Activated T-helper 1 cell treated with anti-CD3 and anti-CD28 coated beads, Interleukin-2, amount 50 U/mL, for 16 hours (primary cell): ENCODE data around the gene RNF146.
A peak's percentile ranks its signal among the peaks of the same experiment; 100 is the strongest.
"Not testable (repeated sequence)": the region's sequence is repeated elsewhere in the genome, so short reads cannot be mapped to it uniquely, and the experiment has no call there.

Source experiments
- DNase-seq, 2 donors: peaks; one replicate each; pipeline ENCODE4 v3.0.0-alpha.2; 2020; ENCODE audit warnings: low read depth in 1 of 2, low spot score in 1 of 2

Gene RNF146, protein sequence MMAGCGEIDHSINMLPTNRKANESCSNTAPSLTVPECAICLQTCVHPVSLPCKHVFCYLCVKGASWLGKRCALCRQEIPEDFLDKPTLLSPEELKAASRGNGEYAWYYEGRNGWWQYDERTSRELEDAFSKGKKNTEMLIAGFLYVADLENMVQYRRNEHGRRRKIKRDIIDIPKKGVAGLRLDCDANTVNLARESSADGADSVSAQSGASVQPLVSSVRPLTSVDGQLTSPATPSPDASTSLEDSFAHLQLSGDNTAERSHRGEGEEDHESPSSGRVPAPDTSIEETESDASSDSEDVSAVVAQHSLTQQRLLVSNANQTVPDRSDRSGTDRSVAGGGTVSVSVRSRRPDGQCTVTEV

DNA sequence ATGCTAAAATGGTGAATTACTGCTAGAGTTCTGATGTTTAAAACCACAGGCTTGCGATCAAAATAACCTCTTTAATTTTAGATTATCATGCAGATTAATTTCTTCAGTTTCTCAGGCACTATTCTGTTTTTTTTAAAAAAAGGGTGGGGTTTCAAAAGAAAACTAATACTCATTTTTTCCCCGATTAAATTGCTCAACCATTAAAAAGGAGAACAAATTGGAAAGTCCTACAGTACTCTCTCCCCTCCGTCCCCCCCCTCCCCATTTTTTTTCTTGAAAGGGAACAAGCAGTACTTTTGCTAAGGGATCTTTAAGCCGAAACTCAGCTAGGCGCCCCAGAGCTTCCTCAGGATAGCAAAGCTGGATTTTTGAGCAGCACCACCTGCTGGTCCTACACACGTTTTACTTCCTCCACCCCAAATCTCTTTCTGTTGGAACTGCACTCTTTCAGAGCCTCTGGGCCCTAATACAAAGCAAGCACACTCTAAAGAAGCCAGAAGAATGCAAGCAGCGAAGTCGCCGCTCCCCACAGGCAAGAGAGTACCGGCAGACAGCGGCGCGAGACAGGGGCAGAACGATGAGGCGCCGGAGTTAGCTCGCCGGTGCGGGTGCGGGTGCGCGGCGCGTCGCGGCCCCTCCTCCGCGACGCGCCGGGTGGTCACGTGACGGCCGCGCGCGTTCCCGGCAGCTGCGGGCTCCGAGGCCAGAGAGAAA, at the start of gene RNF146:
Gene RNF146, plus strand, starts transcription at position 687 of the 714 bp plus-strand sequence. CDS start 13,475 bp downstream, outside the sequence.
- DNase-seq, result peak; percentile 46 to 64

DNA sequence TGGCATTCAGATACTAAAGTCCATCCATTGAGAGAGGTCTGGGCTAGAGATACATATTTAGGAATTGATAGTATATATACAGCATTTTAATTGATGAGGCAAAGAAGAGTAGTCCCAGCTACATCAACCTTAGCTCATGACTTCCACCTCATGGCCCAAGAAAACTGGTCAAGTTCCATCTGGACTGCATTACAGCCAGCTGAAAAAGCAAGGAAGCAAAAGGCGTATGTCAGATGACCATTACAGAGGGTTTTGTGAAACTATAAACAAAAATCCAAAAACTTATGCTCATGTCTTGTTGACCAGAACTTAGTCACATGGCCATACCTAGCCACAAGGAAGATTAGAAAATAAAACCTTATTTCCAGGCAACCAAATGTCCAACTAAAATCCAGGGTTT, 46.8 kb upstream of the RNF146 start:
- DNase-seq, result no peak

DNA sequence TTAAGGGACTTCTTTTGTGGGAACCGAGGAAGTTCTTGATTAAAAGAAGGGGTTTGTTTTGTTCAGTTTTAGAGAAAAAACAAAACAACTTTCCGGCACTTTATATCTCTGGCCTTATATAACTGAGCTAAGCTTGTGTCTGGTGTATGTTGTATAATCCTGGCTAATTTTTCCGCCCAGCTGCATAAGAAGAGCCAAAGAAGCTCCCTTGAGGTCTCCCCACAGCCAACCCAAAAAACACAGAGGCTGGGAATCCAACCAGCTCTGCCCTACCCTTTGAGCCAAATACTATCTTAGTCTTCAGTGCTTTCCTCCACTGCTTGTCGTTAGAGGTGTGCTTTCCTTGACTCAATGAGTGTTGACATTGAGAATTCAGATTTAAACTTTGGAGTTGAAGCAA, 45.5 kb upstream of the RNF146 start:
- no peak for DNase-seq

DNA sequence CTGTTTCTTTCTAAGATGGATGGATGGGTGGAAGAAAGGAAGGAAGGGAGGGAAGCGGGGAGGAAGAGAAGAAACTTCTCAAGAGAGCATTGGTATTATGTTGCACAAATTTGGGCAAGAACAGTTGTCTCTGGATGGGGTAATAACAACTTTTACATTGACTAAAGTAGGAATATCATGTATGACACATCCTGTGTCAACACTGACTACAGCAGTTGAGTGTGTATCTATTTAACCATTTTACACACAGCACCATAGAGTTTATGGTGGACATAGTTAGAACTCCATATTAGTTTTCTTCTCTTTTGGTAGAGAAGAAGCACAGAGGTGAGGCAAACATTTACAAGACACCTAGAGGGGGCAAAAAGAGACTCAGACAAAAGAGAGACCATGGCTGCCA, 44.2 kb upstream of the RNF146 start:
- DNase-seq, result no peak

DNA sequence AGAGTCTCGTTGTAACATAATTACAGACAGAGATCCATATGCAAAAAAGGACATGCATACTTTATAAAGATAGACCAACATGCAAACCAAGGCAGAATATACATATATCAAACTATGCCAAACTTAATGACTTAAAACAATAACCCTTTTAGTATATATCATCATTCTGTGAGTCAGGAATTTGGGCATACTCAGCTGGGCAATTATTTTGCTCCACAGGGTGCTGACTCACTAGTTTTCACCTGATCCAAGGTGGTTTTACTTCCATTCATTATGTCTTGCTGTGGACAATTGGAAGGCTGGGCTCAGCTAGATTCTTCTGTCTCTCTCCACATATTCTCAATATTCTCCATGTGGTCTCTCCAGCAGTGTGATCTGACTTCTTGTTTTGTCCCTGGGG, 41.2 kb upstream of the RNF146 start:
- no peak for DNase-seq

DNA sequence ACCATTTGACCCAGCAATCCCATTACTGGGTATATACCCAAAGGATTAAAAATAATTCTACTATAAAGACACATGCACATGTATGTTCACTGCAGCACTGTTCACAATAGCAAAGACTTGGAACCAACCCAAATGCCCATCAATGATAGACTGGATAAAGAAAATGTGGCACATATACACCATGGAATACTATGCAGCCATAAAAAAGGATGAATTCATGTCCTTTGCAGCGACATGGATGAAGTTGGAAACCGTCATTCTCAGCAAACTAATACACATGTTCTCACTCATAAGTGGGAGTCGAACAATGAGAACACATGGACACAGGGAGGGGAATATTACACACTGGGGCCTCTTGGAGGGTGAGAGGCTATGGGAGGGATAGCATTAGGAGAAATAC, 32.8 kb upstream of the RNF146 start:
- DNase-seq, result not testable (repeated sequence)

DNA sequence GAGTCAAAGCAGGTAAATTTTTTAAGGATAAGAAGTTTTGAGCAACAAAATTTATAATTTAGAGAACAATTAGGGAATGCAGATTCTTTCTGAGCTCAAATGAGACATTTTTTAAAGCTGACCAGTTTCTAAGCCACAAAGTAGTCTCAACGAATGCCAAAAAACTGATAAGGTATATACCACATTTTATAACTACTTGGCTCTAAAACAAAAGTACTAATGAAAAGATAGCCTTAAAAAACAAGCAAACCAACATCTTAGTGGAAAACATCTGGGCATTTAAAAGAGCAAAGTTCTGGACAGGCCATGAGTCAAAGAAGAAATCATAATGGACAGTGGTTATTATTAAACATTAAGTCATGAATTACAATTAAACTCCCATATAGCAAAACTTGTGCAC, 23.2 kb upstream of the RNF146 start:
- DNase-seq, result no peak

DNA sequence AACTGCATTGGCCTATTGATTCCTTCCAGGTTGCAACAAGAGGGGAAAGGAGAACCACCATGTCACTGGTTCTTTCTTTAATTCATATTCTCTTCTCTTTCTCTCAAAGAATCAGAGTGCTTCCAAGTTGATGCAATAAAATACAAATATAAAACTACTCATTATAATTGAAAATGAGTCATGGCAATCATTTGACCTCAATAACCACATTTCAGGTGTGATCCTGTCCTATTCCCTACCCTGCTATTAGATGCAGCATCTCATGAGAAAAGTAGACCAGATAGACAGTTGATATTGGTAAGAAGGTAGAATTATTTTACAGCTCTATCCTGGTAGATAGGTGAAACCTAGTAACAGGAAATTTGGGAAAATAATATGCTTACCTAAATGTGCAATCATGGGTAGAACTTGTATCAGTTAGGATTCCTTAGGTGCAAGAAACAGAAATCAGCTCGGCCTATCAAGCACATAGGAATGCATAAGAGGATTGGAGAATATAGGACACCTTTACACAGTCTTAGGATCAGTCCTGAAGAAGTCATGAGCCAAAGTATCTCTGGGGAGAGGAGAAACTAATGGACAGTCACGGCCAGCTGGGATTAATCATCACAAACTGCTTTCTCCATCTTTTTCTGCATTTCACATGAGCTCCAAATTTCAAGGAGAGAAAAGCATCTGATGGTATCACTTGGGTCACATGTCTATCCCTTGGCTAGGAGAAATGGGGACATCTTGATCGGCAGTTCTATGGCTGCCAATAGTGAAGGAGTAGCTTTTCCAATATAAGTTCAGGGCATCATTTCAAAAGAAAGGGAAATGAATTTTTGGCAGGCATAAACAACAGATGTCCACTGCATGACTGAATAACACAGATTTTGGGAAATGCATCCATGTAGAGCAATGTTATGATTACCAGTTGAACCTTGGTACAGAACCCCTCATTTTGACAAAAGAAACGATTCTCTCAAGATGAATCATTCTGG, 19.3 kb upstream of the RNF146 start:
- DNase-seq, result no peak

DNA sequence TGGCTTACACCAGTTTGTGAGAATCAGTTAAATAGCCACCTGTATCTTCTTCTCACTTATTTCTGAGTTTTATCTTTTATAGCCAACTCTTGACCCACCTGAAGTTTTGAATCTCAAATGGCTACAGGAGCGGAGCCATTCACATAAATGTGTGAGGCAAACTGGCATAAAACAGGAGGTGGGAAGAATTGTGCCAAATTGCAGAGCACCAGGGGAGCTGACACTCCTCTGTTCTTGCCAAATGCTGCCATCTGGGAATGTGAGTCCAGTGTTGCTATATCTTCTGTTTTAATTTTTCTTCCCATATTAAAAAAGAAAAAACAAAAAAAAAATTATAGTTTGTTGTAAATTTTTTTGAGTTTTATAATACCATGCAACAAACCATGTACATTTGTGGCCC, 17.0 kb upstream of the RNF146 start:
- no peak for DNase-seq

DNA sequence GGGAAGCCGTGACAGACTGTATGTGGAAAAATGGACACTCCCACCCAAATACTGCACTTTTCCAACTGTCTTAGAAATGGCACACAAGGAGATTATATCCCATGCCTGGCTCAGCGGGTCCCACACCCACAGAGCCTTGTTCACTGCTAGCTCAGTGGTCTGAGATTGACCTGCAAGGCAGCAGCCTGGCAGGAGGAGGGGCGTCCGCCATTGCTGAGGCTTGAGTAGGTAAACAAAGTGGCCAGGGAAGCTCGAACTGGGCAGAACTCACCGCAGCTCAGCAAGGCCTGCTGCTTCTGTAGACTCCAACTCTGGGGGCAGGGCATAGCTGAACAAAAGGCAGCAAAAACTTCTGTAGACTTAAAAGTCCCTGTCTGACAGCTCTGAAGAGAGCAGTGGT, 11.4 kb upstream of the RNF146 start:
- DNase-seq, result no peak

DNA sequence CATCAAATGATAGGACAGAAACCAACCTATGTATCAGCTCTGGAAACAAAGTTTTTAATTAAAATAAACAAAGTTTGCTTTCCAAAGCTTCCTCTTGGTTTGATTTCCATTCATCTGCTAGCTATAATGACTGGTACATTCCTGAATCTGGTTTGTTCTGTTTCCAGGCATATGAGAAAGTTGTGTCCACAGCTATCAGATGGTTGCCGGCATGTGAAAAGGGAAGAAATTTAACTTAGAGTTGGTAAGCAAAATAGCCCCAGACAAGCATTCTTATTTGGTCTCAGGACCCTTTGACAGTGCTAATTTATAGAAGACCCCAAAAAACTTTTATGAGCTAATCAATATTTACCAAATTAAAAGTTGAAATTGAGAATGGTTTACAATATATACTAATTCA, 3.8 kb upstream of the RNF146 start:
- DNase-seq, result no peak

DNA sequence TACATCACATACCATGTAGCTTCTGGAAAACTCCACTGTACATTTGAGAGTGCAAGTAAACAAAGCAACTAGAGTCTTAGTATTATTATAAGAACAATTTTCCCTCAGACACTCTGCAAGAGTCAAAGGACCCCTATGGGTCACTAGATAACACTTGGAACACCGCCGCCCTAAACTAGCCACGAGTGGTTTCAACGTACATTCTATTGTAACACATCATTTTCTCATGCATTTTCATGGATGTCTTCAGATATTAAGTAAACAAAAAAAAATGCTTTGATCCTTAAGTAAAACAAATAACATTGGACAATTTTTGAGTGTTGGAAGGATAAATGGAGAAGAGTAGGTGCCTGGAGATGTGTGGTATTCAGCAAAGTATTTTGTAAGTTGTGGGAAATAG, 3.2 kb upstream of the RNF146 start:
- no peak for DNase-seq

DNA sequence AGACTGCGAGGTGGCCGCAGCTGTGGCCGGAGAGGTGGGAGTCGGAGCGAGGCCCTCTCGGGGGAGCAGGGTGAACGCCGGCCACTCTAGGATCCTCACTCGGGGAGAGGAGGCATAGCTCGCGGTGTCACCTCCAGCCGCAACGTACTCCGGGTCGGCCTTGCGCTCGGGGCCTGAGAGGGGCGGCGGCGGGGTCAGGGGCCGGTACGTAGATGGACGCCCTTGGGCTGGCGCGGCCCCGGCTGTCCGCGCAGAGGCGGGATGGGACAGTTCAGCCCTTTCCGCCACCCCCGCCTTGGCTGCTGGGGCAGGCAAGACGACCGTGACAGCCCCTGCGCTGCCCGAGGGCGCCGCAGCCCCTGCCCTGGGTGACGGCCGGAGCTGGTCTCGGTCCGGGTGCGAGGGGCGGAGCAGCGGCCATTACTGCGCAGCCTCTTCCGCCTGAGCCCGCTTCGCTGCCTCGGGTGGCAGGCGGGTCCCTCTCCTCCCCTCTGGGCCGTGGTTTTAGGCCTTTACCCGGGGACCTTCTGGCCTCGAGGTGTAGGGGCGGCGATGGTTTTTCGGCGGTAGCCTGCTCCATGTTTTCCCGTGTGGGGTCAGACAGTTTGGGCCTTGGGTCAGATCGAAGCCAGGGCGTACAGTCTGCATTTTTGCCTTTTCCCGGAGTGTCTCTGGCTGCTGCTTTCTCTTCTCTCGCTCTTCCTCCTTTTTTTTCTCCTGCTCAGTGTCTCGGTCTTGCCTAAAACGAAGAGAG, 405 bp downstream of the RNF146 start:
- DNase-seq, result peak; percentile 19 to 35

DNA sequence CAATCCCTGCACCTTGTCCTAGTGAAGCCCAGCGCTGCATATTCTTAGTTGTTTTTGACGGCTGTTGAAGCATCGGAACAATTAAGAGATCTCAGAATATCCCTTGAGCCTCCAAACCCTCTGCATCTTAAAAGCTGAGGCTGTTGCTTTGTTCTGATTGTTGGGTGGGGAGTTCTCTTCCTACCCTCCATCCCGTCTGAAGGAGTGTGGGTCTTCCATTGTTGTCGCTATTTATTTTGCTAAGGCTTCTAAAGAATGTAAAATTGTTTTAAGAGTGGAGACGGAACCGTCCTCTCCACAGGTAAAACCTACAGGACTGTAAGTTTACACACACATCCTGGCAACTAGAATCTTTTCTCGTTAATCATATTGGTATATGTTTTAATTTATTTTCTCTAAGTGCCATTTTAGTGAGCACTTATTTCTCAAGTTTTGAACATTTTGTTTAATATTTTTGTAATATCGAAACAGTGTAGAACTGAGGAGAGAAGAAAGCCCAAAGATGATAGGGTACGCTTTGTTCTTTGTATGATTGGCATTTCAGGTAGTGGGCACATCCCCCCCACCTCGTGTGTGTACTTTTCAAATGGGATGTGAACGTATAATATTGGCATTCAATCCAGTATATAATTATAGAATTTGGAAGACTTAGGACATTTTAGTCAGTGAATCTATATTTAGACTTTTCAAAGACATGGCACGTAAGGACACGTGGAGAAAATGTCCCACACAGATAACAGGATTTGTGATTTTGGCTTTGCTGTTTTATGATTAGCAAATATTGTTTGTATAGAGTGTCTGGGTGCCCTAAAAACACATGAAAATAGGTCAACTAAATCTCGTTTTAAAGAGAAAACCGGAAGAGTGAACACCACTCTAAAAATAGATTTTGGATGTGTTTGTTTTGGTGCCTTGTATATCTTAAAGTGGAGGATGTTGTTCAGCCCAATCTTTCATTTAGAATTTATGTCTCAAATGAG, 1.3 kb downstream of the RNF146 start:
- DNase-seq, result no peak

DNA sequence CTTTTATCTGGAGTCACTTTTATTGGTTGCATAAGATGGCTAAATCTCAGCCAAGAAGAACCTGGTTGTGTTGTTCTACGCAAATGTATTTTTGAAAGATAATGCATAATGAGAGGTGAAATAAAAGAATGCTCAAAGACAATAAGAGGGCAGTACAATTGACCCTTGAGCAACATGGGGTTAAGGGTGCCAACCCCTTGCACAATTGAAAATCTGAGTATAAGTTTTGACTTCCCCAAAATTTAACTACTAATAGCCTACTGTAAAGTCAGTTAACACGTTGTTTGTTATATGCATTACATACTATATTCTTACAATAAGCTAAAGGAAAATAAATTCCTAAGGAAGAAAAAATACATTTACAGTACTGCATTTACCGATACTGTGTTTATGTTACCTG, 5.9 kb downstream of the RNF146 start:
- DNase-seq, result no peak

DNA sequence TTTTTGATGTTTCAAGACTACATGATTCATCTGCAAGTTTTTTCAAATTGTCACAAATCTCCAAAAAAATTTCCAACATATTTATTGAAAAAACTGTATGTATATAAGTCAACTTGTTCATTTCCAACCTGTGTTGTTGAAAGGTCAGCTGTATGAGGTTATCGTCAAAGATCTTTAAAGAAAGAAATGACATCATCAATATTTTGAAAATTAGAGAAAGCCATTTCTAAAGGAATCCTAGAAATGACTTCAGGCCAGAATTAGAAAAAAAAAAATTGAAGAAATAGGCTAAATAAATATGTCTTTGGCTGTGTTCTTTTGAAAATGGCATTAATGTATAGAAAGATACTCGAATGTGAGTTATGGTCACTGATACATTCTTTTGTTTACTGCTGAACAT, 6.8 kb downstream of the RNF146 start:
- no peak for DNase-seq

DNA sequence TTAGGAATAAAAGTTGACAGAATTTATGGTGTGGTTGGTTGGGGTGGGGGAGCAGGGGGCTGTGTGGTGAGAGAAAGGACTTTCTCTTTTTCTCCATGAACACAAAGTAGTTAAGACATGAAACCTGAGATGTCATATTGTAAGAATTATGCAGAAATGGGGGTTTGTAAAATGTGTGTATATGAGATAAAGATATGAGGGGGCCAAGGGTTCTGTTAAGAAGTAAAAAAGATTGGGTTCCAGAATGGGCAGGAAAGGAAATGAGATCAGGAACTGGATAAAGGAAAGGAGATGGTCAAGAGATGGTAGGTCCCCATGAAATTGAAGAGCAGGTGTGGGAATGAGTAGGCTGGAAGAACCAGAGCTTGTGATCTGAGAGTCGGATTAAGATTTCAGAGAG, 9.7 kb downstream of the RNF146 start:
- DNase-seq, result no peak

DNA sequence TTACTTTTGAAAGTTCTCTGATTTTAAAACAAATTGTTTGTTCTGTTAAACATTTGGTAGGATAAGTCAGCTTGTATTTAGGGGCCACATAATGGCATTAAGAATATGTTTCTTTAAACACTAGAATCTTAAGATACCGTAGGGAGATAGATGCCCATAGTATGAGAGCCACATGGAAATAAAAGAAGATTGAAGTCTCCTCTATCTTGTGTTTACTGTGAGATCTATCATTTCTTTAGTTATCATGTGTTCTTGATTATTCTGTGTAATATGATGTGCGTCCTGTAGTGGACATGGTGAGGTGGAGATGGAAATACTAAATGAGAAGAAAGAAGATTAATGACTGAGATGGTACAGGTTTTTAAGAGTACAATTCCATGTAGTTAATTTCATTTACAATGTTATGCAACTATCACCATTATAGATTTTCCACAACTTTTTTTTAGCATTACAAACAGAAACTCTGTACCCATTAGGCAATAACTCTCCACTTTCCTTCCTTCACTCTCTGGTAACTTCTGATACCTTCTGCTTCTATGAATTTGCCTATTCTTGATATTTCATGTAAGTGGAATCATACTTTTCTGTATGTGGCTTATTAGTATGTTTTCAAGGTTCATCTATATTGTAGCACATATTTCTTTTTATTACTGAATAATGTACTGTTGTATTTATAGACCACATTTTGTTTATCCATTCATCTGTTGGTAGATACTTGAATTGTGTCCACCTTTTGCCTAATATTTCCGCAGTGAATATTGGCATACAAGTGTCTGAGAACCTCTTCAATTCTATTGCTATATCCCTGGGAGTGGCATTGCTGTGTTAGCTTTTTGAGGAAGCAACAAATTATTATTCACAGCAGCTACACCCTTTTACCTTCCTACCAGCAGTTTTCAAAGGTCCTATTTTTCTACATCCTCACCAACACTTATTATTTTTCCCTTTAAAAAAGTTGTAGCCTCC, 11.5 kb downstream of the RNF146 start:
- no peak for DNase-seq

DNA sequence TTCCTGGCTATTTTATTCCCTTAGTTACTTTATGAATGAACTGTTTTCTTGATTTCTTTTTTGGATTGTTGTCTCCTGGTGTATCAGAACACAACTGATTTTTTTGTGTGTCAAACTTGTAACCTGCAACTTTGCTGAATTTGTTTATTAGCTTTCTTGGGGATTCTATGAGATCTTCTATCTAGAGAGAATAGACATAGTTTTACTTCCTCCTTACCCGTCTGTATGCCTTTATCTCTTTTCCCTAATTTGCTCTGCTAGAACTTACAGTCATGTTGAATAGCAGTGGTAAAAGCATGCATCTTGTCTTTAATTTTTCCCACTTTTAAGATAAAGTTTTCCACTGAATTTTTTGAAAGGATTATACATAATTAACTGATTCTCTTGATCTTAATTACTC, 13.2 kb downstream of the RNF146 start:
- DNase-seq, result no peak
